ENCODE data around the gene PARP3.

The PARP3 gene

DNA sequence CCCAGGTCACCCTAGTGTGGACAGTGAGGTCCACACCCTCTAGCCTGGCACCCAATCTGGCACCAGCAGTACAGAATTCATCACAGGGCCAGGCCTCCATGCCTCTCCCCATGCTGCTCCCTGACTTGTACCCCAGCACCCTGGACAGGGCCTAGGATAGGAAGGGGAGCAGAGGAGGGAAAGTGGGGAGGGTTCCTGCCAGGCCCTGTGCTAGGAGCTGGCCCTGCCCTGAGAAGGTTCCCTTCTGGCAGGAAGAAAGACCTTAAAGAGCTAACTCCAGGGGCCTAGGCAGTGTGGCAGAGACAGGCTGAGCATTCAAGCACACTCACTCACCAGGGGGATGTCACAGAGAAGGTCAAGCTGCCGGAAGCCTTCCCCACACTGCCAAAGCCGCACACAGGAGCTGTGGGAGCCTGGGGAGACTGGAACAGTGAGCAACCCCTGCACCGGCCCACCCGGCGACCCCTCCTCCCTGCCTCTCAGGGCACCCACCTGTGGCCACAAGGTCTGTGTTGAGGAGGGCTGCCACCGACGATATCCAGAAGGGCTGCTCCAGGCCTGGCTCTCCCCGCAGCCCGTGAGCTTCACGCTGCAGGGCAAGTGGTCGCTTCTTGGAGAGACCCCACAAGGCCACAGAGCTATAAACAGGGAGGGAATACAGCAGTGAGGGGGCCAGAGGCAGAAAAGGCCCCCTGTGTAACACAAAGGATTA lies 7.9 kb upstream of the PARP3 start:
- DNase-seq (ENCODE audit: low spot score) = no peak

DNA sequence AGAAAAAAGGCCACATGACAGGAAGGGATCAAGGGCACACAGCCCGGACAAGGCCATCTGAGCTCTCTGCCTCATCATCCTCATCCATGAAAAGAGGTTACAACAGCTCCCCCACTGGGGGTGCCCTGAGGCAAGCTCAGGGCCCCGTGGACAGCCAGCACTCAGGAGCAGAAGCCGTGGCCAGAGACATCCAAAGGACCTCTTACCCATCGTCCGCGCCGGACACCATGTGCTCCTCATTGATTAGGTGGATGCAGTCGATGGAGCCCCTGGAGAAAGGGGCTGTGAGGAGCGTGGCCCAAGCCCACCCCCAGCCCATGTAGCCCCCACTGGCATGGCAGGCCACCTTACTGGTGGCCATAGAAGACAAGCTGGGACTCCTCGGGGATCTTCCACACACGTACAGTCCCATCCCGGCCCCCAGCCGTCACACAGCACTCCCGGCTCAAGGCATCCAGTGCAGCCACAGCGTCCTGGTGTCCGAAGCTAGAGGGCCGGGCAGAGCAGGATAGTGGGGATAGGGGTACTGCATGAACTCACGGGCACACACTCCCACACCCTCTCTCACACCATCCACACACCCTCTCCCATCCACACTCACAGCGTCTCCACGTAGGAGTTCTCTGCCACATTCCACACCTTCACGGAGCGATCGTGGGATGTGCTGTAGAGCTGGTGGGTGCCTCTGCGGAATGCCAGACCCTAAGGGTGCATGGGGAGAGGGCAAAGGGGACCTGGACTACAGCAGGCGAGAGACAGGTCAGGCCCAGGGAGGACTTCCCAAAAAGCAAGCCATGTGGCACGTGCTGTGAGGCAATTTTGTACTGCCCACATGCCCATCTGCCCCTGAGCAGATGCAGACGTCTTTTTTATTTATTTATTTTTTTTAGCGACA lies 6.9 kb upstream of the PARP3 start:
- DNase-seq (ENCODE audit: low spot score) = no peak

DNA sequence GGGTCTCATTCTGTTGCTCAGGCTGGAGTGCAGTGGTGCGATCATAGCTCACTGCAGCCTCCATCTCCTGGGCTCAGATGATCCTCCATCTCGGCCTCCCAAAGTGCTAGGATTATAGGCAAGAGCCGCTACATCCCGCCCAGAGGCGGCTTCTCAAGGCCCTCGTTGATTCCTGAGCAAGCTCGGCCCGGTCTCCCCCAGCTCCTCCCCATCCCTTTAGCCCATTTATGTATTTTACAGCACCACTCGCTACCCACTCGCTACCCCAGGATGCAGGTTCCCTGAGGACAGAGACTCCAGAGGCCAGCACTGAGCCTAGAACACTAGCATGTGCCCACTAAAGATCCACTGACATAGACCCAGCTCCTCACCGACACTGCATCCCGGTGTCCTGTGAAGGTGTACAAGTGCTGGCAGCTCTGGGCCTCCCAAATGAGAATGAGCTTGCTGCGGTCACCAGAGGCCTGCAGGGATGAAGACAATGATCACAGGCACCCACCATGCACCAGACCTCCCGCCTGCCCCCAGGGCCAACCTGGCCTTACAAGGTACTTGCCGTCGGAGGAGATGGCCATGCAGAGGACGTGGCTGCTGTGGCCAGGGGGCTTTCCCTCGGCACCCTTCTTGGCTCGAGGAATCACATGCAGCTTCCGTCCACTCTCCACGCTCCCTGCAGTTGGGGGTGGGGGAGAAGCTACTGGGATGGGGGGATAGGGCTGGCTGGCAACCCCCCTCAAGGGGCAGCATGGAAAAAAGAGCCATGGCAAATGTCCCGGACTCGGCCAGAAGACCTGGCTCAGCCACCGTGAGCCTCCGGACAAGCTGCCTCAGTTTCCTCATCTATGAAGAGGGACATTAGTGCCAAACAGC lies 6.0 kb upstream of the PARP3 start:
- DNase-seq (ENCODE audit: low spot score) = no peak

DNA sequence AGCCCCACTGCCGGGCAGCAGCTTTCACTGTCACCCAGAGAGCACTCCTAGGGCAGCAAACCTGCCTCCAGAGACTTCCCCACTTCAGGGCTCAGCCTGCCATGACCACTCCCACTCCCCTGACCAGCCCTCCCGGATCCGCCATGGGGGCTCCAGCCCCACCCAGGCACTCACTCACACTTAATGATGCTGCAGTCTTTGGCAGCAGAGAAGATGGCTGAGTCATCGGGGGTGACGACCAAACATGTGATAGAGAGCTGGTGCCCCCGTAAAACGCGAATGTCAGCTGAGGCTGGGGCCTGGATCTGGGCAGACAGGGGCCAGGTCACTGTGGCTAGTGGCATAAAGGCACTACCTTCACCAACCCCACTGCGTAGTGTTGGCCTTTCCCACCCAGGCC lies 5.1 kb upstream of the PARP3 start:
- no peak for DNase-seq (ENCODE audit: low spot score)

DNA sequence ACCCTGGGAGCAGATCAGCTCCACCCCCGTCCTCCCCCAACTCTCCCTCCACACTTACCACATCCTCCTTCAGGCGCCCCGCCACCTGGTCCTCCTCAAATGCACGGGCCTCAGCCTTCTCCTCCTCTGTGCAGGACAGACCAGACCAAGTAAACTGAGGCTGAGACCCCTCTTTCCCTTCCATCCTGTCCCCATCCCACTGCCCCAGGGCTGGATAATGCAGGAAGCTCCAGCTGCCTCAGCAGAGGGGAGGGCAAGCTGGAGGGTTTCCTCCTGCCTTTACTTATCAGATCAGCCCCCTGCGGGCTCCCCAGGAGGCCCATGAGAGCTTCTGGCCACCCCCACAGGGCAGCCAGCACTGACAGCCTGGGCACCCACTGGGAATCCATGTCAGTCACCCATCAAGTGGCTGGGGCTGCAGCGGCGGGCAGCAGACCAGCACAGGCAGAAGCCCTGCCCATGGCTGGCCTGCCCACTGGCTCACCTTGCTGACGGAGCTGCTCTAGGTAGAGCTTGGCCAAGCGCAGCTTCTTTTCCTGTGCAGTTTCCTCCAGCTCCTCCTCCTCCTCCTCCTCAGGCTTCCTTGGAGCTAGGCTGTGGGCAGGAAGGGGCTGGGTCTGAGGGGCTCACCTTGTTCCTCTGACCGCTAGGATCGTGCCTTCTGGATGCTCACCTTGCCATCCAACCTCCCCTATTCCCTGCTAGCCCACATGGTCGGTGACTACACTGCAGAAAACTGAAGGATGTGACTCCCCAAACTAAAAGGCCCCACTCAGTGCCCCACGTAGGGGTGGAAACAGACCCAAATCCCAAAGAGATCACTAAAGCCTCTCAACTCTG lies 4.3 kb upstream of the PARP3 start:
- DNase-seq (ENCODE audit: low spot score) = no peak

DNA sequence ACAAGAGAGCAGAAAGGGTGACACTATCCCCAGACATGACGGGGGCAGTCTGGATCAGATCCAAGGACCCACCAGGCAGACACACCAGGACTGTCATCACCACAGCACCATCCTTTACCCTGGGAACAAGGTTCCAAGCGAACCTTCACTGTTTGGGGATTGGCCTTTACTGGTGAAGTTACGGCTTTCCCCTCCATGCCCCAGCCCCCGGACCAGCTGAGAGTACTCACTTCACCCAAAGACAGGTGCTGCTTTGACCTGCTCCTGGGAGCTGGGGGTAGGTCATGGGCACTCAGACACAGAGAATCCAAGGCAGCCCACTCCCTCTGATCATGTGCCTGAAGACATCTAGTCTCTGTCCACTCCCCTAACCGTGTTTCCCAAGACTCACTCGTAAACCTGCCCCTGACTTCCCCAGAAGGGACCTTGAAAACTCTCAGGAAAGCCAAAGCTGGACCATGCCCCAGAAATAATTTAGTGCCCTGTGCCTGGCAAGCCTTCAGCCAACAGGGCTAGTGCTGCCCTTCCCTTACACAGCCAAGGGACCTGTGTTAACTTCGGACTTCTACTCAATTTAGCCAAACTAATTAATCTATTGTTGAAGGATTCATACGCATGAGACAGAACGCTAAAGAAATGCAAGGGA lies 3.3 kb upstream of the PARP3 start:
- no peak for DNase-seq (ENCODE audit: low spot score)

DNA sequence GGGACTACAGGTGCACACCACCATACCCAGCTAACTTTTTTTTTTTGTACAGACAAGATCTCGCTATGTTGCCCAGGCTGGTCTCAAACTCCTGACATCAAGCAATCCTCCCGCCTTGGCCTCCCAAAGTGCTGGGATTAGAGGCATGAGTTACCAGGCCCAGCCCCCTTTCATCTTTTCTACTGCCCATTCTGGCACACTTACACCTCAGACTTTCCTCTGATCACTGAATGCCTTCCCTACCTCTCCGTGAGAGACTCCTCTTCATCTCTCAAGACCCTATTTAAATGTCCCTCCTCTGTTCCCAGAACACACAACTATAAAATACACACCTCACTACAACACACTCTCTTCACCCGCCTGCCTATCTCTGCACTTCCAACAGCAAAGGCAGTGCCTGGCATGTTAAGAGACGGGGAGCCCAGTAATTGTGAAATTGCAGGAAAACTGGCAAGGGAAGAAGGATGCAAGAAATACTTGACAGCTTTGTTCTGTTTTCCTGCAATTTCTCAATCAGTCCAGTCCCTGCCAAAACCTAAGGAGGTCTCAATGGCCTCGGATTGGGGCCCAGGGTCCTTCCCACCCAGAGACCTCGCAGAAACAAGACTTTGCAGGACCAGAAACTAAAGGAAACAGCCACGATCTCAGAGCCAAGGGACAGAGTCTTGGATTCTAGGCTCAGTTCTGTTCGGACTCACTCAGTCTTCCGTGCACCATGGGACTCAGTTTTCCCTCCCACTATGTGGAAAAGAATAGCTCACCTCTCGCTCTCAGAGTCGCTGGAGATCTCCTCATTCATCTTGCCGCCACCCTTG lies 1.3 kb upstream of the PARP3 start:
- no peak for DNase-seq (ENCODE audit: low spot score)

DNA sequence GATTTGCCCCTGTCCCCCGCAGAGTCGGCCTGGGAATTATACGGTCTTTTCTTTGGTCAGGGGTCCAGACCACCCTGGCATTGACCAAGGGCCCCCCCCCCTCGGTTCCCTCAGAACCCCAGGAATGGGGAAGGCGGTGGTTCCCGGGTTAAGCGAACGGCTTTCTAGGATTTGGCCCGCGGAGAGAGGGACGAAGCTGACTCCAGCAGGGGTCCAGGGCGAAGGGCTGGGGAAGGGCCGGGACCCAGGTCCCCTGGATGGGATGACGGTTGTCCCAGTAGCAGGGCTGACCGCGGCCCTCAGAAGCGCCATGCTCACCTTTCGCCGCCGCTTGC lies 733 bp upstream of the PARP3 start:
- DNase-seq (ENCODE audit: low spot score) = no peak

DNA sequence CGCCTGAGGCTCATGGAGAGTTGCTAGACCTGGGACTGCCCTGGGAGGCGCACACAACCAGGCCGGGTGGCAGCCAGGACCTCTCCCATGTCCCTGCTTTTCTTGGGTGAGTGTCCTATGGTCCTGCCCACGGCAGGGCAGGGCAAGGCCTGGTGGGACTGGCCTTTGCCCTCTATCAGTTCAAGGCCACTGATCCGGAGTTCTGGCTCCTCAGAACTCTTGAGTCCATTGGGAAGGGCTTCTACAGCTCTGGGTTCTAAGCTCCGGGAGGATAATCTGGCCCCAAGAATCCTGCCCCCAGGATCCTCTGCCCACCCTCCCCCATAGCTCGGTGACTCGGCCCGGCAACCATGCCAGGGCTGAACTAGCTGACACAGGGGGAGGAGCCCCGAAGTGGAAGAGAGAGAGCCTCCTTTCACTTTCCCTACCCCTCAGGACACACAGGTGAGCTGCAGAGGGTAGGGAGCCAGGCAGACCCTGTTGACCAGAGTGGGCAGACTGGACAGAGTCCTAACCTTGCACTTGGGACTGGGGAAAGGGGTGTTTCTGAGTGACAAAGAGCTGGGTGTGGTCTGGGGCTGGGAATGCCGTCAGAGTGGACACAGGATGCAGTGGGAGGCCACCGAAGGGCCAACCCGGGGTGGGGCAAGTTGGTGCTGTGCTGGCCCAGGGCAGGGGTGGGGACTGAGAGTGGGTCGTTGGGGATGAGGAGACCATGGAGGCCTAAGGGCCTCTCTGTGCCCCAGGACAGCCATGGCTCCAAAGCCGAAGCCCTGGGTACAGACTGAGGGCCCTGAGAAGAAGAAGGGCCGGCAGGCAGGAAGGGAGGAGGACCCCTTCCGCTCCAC lies 664 bp downstream of the PARP3 start:
- peak; percentile 57 for DNase-seq (ENCODE audit: low spot score)

DNA sequence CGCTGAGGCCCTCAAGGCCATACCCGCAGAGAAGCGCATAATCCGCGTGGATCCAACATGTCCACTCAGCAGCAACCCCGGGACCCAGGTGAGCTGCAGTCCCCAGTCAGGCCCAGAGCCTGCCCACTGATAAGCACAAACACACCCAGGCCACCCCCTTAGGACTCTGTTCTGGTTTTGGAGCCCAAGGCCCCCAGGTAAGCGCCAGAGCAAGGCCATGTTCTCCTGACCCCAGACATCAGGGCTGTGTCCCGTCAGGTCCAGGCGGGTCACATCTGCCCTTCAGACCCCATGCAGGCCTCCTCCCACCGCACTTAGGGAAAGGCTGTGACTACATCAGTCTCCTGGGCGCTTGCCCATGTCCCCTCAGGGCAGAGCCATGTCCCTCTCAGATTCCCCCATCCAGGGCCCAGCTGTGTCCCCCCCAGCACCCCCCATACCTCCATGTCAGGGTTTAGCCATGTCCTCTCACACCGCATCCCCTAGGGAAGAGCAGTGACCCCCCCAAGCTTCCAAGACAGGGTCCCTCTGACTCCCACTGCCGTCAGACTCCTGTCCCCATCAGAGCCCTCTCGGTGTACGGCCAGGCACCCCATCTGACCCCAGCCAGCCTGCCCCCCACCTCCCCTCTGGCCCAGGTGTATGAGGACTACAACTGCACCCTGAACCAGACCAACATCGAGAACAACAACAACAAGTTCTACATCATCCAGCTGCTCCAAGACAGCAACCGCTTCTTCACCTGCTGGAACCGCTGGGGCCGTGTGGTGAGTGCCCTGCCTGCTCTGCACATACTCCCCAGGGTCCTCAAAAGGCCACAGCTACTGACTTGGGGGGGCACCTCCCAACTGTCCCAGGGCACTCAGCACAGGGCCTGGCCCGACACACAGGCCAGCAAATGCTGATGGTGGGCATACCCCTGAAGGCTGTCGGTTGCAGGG lies 1.6 kb downstream of the PARP3 start:
- no peak for DNase-seq (ENCODE audit: low spot score)

DNA sequence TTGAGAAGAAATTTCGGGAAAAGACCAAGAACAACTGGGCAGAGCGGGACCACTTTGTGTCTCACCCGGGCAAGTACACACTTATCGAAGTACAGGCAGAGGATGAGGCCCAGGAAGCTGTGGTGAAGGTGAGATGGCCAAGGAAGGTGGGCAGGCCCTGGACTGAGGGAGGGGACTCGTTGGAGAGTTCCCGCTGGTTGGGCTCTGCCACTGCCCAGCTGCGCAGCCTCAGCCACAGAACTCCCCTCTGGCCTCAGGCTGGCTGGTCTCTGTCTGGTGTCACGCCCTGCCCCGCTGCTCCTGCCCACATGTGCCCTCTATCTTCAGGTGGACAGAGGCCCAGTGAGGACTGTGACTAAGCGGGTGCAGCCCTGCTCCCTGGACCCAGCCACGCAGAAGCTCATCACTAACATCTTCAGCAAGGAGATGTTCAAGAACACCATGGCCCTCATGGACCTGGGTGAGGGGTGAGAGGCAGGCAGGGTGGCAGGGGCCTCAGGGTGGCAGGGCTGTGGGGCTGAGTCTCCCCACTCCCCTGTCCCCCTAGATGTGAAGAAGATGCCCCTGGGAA lies 2.4 kb downstream of the PARP3 start:
- no peak for DNase-seq (ENCODE audit: low spot score)

DNA sequence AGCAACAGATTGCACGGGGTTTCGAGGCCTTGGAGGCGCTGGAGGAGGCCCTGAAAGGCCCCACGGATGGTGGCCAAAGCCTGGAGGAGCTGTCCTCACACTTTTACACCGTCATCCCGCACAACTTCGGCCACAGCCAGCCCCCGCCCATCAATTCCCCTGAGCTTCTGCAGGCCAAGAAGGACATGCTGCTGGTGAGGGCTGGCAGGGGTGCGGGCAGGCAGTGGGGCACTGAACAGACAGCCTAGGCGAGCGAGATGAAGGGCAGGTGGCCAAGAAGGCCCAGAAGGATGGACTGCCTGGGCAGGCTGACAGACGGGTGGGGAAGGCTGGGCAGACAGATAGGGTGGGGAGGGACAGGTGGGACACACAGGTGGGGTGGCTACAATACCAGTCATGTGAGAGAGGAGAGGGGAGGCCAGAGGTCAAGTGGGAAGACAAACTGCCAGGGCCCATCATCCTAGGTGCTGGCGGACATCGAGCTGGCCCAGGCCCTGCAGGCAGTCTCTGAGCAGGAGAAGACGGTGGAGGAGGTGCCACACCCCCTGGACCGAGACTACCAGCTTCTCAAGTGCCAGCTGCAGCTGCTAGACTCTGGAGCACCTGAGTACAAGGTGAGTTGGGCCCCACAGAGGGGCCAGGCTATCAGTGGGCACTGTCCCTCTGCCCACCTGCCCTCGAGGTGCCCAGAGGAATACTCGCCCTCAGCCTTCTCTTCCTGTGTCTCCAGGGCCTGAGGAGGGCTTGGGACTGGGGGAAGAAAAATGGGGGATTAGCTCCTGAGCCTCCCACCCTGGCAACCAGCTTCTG lies 3.1 kb downstream of the PARP3 start:
- DNase-seq (ENCODE audit: low spot score) = no peak

DNA sequence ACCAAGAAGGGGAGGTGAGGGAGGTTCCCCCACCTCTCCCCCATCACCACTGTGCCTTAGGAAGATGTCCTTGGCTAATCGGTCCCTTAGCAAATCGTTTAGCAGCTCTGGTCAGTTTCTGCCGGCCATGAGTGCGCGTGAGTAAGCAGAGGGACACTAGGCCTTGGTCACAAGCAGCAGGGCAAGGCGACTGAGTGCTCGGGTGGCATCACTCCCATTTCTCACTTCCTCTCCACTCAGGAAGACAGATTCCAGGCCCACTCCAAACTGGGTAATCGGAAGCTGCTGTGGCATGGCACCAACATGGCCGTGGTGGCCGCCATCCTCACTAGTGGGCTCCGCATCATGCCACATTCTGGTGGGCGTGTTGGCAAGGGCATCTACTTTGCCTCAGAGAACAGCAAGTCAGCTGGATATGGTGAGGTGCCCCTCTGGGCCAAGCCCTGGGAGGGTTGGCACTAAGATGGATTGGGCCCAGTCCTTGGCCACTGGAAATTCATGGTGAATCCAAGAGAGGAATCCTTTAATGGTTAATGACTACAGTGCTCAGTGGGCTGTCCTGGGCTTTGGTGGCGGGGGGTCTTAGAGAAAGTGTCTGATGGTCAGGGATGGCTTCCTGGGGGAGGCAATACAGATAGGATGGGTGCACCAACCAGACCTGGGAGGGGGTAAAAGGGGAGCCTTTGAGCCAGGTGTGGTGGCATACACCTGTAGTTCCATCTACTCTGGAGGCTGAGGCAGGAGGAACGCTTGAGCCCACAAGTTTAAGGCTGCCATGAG lies 4.0 kb downstream of the PARP3 start:
- DNase-seq (ENCODE audit: low spot score) = no peak

DNA sequence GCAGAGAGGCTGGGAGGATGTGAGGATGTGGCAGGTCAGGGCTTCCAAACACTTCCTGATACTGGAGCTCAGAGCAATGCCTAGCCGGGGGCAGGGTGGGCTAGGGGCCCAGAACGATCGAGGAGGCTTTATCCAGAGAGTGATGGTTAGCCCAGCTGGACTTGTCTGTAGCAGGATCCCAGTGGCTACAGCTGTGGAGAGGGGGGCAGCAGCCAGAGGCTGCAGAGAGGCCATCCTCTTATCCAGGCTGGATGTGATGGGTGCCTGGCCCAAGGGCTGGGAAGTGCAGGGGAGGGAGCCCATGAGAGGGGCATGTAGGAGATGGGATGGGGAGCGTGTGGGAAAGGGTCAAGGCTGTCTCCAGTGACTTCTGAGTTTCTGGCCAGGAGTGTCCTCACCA lies 4.6 kb downstream of the PARP3 start:
- no peak for DNase-seq (ENCODE audit: low spot score)

DNA sequence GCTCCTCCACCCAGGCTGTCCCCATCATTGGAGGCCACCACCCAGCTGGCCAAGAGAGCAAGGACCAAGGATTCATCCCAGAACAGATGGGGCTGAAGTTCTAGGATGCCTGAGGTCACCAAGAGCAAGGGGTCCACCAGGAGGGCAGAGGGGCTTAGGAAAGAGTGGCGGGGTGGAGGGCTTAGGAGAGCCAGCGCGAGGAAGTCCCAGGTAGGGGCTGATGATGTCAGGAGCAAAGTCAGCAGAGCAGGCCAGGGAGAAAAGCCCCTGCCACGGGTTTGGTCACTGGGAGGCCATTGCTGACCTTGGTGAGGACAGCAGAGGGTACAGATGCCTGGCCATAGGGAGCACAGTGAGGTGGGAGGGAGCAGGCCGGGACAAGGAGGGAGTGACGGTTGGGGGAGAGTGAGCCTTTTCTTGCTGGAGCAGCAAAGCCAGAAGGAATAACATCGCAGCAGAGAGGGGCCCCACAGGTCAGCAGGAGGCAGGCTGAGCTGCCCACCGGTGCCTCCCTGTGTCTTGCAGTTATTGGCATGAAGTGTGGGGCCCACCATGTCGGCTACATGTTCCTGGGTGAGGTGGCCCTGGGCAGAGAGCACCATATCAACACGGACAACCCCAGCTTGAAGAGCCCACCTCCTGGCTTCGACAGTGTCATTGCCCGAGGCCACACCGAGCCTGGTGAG lies 5.2 kb downstream of the PARP3 start:
- no peak for DNase-seq (ENCODE audit: low spot score)

Measured in iPS-NIHi11 (cell line).